GM12892 (cell line): ENCODE measurements around the gene SLC5A2.

Experiments
- POLR2A ChIP-seq: IDR thresholded peaks from 2 replicates; pipeline ENCODE4 v1.6.1; 2011; ENCODE audit warnings: low read depth, low read length, control low read depth
- TAF1 ChIP-seq: IDR thresholded peaks from 2 replicates; pipeline ENCODE4 v1.6.1; 2011; ENCODE audit warnings: low read depth, mild to moderate bottlenecking, control low read depth, low read length, borderline replicate concordance

- TF ChIP-seq TAF1 (no peak), POLR2A (no peak)
These were observed 7.0 kb upstream of the SLC5A2 start for GRCh38 chr16:31475946-31476302.
